ENCODE results near the gene PSKH1. TPM values are rescaled to one million over a fixed set of nuclear protein-coding genes. Genes with fewer than 3 reads are reported as not detected.
A peak's percentile ranks its signal among the peaks of the same experiment; 100 is the strongest.
"Not testable (repeated sequence)": the region's sequence is repeated elsewhere in the genome, so short reads cannot be mapped to it uniquely, and the experiment has no call there.

PSKH1 gene
- total RNA-seq, 1 experiment from 2014 or later, result 6.1 TPM

DNA sequence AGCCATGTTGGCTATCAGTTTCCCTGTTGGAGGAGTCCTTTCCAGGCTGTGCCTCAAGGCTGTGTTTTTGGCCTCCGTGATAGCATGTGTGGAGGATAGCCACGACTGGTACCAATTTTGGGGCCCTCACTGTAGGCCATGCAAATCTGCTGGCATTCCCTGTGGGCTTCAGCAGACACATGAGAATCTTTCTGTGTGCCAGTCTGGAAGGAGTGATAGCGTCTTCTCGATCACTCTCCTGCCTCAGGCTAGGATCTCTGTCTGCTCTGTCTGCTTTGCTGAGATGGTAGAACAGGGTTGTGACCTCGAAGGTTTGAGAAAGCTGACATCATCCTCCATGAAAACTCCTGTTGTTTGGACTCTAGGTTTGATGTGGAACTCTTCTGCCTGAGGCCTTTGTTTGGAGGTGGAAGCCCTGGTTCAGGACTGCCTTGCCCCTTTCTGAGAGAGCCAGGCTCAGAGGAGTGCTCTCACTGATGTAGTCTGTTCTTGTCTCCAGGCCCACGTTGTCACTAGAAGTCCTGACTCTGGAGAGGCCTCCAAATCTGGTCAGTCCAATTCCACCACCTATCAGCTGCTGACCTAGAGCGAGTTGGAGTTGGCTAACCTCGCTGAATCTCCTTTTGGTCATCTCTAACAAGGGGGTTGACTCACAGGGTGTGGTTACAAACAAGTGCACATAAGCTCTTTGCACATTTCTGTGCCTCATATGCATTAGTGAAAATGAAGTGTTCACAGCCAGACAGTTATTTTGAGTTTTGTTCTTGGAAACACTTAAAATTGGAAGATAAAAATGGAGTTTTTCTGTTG lies 32.3 kb upstream of the PSKH1 start:
- Histone ChIP-seq H3K36me3 (peaks cover 7% of the 10 kb centered on the region), H3K9me3 (replicated peaks) (no peaks in the 10 kb centered on the region), H3K4me1 (no peaks in the 10 kb centered on the region), H3K4me3 (no peak overlapping the region), H3K27me3 (no peaks in the 10 kb centered on the region), H3K27ac (no peak overlapping the region)
- DNase-seq, result no peak

GRCh38 chr16:67861877-67862276 lies 31.2 kb upstream of the PSKH1 start:
- DNase-seq, result no peak
- H3K36me3 ChIP-seq, result peaks cover 9% of the 10 kb centered on the region
- no peaks in the 10 kb centered on the region for H3K27me3 ChIP-seq
- no peak overlapping the region for H3K4me3 ChIP-seq
- H3K27ac ChIP-seq, result no peak overlapping the region
- H3K9me3 ChIP-seq (replicated peaks), result no peaks in the 10 kb centered on the region
- H3K4me1 ChIP-seq, result no peaks in the 10 kb centered on the region

- no peaks in the 10 kb centered on the region for H3K9me3 ChIP-seq (replicated peaks)
- no peaks in the 10 kb centered on the region for H3K27me3 ChIP-seq
- DNase-seq, result no peak
- H3K4me1 ChIP-seq, result no peaks in the 10 kb centered on the region
- H3K27ac ChIP-seq, result no peak overlapping the region
- peaks cover 9% of the 10 kb centered on the region for H3K36me3 ChIP-seq
- H3K4me3 ChIP-seq, result no peak overlapping the region
These were observed 30.2 kb upstream of the PSKH1 start for GRCh38 chr16:67862623-67863583.

DNA sequence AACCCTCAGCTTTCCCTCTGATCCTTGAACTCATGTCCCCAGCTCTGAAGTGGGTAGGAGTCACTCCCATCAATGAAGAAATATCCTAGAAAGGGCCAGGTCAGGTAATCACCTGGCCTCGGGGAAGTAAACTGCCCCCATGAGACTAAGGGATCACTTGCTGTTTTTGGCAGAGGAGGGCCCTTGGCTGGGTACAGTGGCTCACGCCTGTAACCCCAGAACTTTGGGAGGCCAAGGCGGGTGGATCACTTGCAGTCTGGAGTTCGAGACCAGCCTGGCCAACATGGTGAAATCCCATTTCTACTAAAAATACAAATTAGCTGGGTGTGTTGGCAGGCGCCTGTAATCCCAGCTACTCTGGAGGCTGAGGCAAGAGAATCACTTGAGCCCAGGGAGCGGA lies 29.0 kb upstream of the PSKH1 start:
- not testable (repeated sequence) for H3K27me3 ChIP-seq; H3K36me3 ChIP-seq; H3K9me3 ChIP-seq (replicated peaks); H3K4me1 ChIP-seq; H3K27ac ChIP-seq; H3K4me3 ChIP-seq; DNase-seq

- peaks cover 9% of the 10 kb centered on the region for H3K36me3 ChIP-seq
- no peaks in the 10 kb centered on the region for H3K27me3 ChIP-seq
- no peak overlapping the region for H3K27ac ChIP-seq
- DNase-seq, result no peak
- H3K9me3 ChIP-seq (replicated peaks), result no peaks in the 10 kb centered on the region
- no peak overlapping the region for H3K4me3 ChIP-seq
- no peaks in the 10 kb centered on the region for H3K4me1 ChIP-seq
These were observed 28.5 kb upstream of the PSKH1 start for GRCh38 chr16:67864594-67864993.

DNA sequence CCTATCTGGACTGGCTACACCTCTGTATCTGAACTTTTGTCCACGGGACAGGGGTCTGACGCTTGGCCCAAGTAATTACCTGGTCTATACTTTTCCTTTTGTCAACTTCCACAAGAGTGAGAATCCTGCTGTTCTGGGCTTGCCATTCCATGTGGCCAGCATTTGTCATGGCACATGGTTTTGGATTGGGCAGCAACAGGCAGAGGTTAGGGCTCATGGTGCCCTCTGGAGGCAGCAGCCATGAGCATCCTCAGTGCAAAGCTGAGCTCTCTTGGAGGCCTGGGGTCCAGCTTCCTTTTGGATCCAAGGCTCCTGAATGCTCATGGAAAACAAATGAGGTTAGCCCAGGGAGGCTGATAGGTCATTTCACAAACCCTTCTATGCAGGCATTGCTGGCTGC lies 27.7 kb upstream of the PSKH1 start:
- Histone ChIP-seq H3K27me3 (no peaks in the 10 kb centered on the region), H3K4me3 (no peak overlapping the region), H3K9me3 (replicated peaks) (no peaks in the 10 kb centered on the region), H3K36me3 (peaks cover 11% of the 10 kb centered on the region), H3K4me1 (no peaks in the 10 kb centered on the region), H3K27ac (no peak overlapping the region)
- peak; percentile 11 to 32 for DNase-seq

DNA sequence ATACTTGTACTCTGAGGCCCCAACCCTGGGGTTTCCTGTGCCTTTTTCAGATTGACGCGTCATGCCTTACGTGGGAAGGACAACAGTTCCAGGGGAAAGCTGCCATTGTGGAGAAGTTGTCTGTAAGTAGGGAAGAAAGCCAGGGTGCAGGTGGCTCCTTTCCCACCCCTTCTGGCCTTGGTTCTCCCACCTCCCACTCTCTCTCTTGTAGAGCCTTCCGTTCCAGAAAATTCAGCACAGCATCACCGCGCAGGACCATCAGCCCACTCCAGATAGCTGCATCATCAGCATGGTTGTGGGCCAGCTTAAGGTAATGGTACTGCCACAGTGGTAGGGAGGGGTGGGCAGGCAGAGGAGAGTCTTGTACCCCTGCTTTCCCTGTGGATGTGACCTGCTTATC lies 24.8 kb upstream of the PSKH1 start:
- H3K27me3 ChIP-seq, result no peaks in the 10 kb centered on the region
- peaks cover 6% of the 10 kb centered on the region for H3K36me3 ChIP-seq
- H3K4me3 ChIP-seq, result no peak overlapping the region
- H3K27ac ChIP-seq, result no peak overlapping the region
- DNase-seq, result no peak
- no peaks in the 10 kb centered on the region for H3K9me3 ChIP-seq (replicated peaks)
- H3K4me1 ChIP-seq, result no peaks in the 10 kb centered on the region

GRCh38 chr16:67869653-67870052 lies 23.4 kb upstream of the PSKH1 start:
- DNase-seq, result no peak
- H3K36me3 ChIP-seq, result peaks cover 6% of the 10 kb centered on the region
- H3K4me1 ChIP-seq, result no peaks in the 10 kb centered on the region
- no peak overlapping the region for H3K27ac ChIP-seq
- H3K9me3 ChIP-seq (replicated peaks), result no peaks in the 10 kb centered on the region
- no peaks in the 10 kb centered on the region for H3K27me3 ChIP-seq
- H3K4me3 ChIP-seq, result no peak overlapping the region

DNA sequence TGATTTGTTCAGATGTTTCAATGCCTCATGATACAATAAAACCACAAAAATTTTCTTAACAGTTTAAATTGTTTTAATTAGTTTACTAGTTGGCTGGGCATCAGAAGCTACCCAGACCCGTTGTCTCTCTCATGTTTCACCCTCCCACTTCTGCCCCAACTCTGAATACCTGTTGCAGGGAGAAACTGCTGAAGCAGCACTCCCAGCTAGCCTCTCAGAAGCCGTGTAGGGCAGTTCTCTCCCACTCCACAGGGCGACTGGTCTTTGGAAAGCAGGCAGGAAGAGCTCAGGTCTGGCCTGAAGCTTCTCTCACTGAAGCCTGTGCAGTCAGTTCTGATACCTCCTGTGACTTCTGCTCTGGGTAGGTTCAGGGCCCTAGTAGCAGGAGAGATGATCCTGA lies 21.8 kb upstream of the PSKH1 start:
- Histone ChIP-seq H3K27me3 (no peaks in the 10 kb centered on the region), H3K36me3 (peaks cover 4% of the 10 kb centered on the region)
- DNase-seq, result no peak

DNA sequence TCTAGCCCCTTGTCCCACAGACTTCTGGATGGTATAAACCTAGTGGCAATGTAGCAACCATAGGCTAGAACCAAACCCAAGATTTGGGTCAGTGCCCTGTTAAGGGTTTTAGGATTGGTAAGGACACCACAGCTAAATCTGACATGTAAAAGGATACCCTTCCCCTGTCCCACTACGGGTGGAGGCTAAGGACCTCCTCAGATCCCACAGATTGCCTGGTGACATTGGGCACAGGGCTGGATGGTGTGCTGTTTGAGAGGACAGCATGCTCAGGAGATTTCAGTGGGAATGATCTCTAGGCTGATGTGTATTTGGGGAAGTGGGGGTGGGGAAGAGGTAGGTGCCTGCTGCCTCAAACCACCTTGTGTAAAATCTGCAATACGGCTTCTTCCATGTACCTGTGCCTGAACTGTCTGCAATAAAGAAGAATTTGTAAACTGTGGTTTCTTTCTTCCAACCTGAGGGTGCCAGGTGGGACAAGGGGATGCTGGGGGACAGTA lies 20.9 kb upstream of the PSKH1 start:
- H3K4me1 ChIP-seq, result no peaks in the 10 kb centered on the region
- no peak overlapping the region for H3K27ac ChIP-seq
- peak overlapping the region; percentile 97; the same call in 1 of the 2 replicates for H3K4me3 ChIP-seq
- H3K9me3 ChIP-seq (replicated peaks), result no peaks in the 10 kb centered on the region
- no peak for DNase-seq
- H3K27me3 ChIP-seq, result no peaks in the 10 kb centered on the region
- peaks cover 4% of the 10 kb centered on the region for H3K36me3 ChIP-seq

More for the DNA sequence above, 21.8 kb upstream of the PSKH1 start:
- Histone ChIP-seq H3K4me1 (no peaks in the 10 kb centered on the region), H3K9me3 (replicated peaks) (no peaks in the 10 kb centered on the region), H3K4me3 (no peak overlapping the region), H3K27ac (no peak overlapping the region)

GRCh38 chr16:67872631-67873434 lies 20.2 kb upstream of the PSKH1 start, which contains the start of gene EDC4:
Gene EDC4, plus strand, starts transcription at chr16:67873052. Its CDS starts 210 bp downstream, at chr16:67873262.
- Histone ChIP-seq H3K4me1 (no peaks in the 10 kb centered on the region), H3K9me3 (replicated peaks) (no peaks in the 10 kb centered on the region), H3K27me3 (no peaks in the 10 kb centered on the region), H3K27ac (peak within 1 kb of the TSS; percentile 55), H3K36me3 (peaks cover 4% of the 10 kb centered on the region), H3K4me3 (peak within 1 kb of the TSS; percentile 97)
- peak; percentile 72 to 77 for DNase-seq

- DNase-seq, result no peak
- Histone ChIP-seq H3K27me3 (no peaks in the 10 kb centered on the region), H3K9me3 (replicated peaks) (no peaks in the 10 kb centered on the region), H3K4me1 (no peaks in the 10 kb centered on the region), H3K36me3 (peaks cover 7% of the 10 kb centered on the region), H3K27ac (peak overlapping the region; percentile 55), H3K4me3 (peak overlapping the region; percentile 97)
These were observed 19.4 kb upstream of the PSKH1 start for GRCh38 chr16:67873435-67874370.

- peaks cover 7% of the 10 kb centered on the region for H3K36me3 ChIP-seq
- H3K4me1 ChIP-seq, result no peaks in the 10 kb centered on the region
- H3K27me3 ChIP-seq, result no peaks in the 10 kb centered on the region
- no peak overlapping the region for H3K4me3 ChIP-seq
- no peak for DNase-seq
- H3K27ac ChIP-seq, result no peak overlapping the region
- no peaks in the 10 kb centered on the region for H3K9me3 ChIP-seq (replicated peaks)
These were observed 18.7 kb upstream of the PSKH1 start for GRCh38 chr16:67874372-67874771.

Data from SJCRH30 (cell line).